ENCODE data around the gene GOLT1A.

Gene GOLT1A

GRCh38 chr1:204190212-204191211 lies 23.3 kb downstream of the GOLT1A start:
- DNase-seq = no peak

GRCh38 chr1:204188959-204189639 lies 24.7 kb downstream of the GOLT1A start:
- no peak for DNase-seq

GRCh38 chr1:204186597-204186996 lies 27.2 kb downstream of the GOLT1A start:
- DNase-seq = no peak

- no peak for DNase-seq
Observed at GRCh38 chr1:204181116-204181515, 32.7 kb downstream of the GOLT1A start.

GRCh38 chr1:204180133-204180532 lies 33.7 kb downstream of the GOLT1A start:
- DNase-seq = no peak

GRCh38 chr1:204178487-204179281 lies 35.1 kb downstream of the GOLT1A start:
- DNase-seq = no peak

- no peak for DNase-seq
Observed at GRCh38 chr1:204177133-204177532, 36.7 kb downstream of the GOLT1A start.

- DNase-seq = no peak
Observed at GRCh38 chr1:204176049-204176448, 37.7 kb downstream of the GOLT1A start.

- DNase-seq = no peak
Observed at GRCh38 chr1:204174958-204175357, 38.8 kb downstream of the GOLT1A start.

- no peak for DNase-seq
Observed at GRCh38 chr1:204172404-204173029, 41.3 kb downstream of the GOLT1A start.

- no peak for DNase-seq
Observed at GRCh38 chr1:204171751-204172178, 42.0 kb downstream of the GOLT1A start.

GRCh38 chr1:204170494-204171155 lies 43.2 kb downstream of the GOLT1A start:
- no peak for DNase-seq

- DNase-seq = no peak
Observed at GRCh38 chr1:204169858-204170257, 43.9 kb downstream of the GOLT1A start.

- no peak for DNase-seq
Observed at GRCh38 chr1:204167730-204168129, 46.1 kb downstream of the GOLT1A start.

GRCh38 chr1:204166219-204166618 lies 47.6 kb downstream of the GOLT1A start, which contains the start of gene REN:
Gene REN, minus strand, starts transcription at chr1:204166337. Its CDS starts 44 bp downstream, at chr1:204166293.
- no peak for DNase-seq

- peak; percentile 83 for DNase-seq
Observed at GRCh38 chr1:204162494-204163074, 51.2 kb downstream of the GOLT1A start.

GRCh38 chr1:204161609-204162493 lies 51.9 kb downstream of the GOLT1A start:
- DNase-seq = no peak

- DNase-seq = no peak
Observed at GRCh38 chr1:204157962-204158361, 55.8 kb downstream of the GOLT1A start.

- no peak for DNase-seq
Observed at GRCh38 chr1:204155881-204156280, 57.9 kb downstream of the GOLT1A start.

GRCh38 chr1:204154568-204155255 lies 59.1 kb downstream of the GOLT1A start:
- no peak for DNase-seq

Measured in right hindlimb (tissue), 1 donor.